Measurements from ENCODE around the gene CSNK1D.

- TF ChIP-seq CTCF (IDR thresholded peaks at IDR 0.05) (no peak), POLR2A (IDR thresholded peaks at IDR 0.05) (no peak)
Observed at GRCh38 chr17:82248815-82249674, 24.5 kb downstream of the CSNK1D start.

Measured in testis (tissue), 2 donors.